RWPE1 (cell line): Measurements from ENCODE around the gene LIMA1.

Source experiments
- CTCF ChIA-PET: fragments of 350-600 bp; sonication (Branson Sonifier 250); formaldehyde crosslinking; extraction: SDS; loops from one replicate; lab custom pipeline; 2021; lab: Yijun Ruan, JAX
- POLR2A ChIA-PET: fragments of 400-600 bp; formaldehyde crosslinking; extraction: SDS; loops from one replicate; lab custom pipeline; 2020; ENCODE audit warnings: antibody characterized with exemption; ENCODE audit not compliant: low non-redundant PET; lab: Yijun Ruan, JAX
- DNase-seq: peaks from one replicate; pipeline ENCODE4 v3.0.0; 2012; ENCODE audit warnings: low spot score
- H3K27ac ChIP-seq: fragments of 450-650 bp; 2 replicates; pipeline ENCODE4 v1.5.1; 2017
- CTCF ChIP-seq: fragments of 450-650 bp; conservative IDR thresholded peaks from 2 replicates; pipeline ENCODE4 v1.5.1; 2017; ENCODE audit warnings: low read depth, mild to moderate bottlenecking

Gene LIMA1

GRCh38 chr12:50185301-50185895, 97.9 kb downstream of the LIMA1 start:
- no peak for DNase-seq
- ChIA-PET CTCF (interaction anchor here (0.6 kb wide), 2 partner anchors 101 to 212 kb away, joined by 3 to 4 read pairs; no protein-coding TSS in a partner anchor), POLR2A (no interaction called here)
- peak overlapping the region; percentile 76 for H3K27ac ChIP-seq
- no peak for TF ChIP-seq CTCF

GRCh38 chr12:50184261-50184660, 99.1 kb downstream of the LIMA1 start:
- no peak for TF ChIP-seq CTCF
- ChIA-PET POLR2A (no interaction called here), CTCF (interaction anchor here (0.5 kb wide), 1 partner anchor 109 kb away, joined by 5 read pairs; no protein-coding TSS in a partner anchor)
- DNase-seq = no peak
- peak overlapping the region; percentile 76 for H3K27ac ChIP-seq

- no peak for TF ChIP-seq CTCF
- H3K27ac ChIP-seq = peak overlapping the region; percentile 48
- DNase-seq = no peak
- CTCF ChIA-PET = interaction anchor here (0.7 to 1.2 kb wide), 3 partner anchors 39 to 132 kb away, joined by 3 to 4 read pairs (median 3); no protein-coding TSS in a partner anchor
- POLR2A ChIA-PET = no interaction called here
These were observed 100.9 kb downstream of the LIMA1 start for GRCh38 chr12:50182461-50182860.

- no peak overlapping the region for H3K27ac ChIP-seq
- TF ChIP-seq CTCF = no peak
- ChIA-PET CTCF (interaction anchor here (1.0 to 1.6 kb wide), 3 partner anchors 40 to 133 kb away, joined by 3 to 4 read pairs (median 3); no protein-coding TSS in a partner anchor), POLR2A (no interaction called here)
- DNase-seq = no peak
These were observed 101.6 kb downstream of the LIMA1 start for GRCh38 chr12:50181691-50182090.

GRCh38 chr12:50175716-50176026, 107.6 kb downstream of the LIMA1 start:
- CTCF ChIA-PET = interaction anchor here (0.6 to 1.2 kb wide), 15 partner anchors 12 to 1109 kb away, joined by 3 to 13 read pairs (median 4); partner anchors contain the start of gene COX14

More at GRCh38 chr12:50175716-50176026, 107.6 kb downstream of the LIMA1 start:
- POLR2A ChIA-PET = no interaction called here
- peak; percentile 21; the same call in 1 of the 2 replicates for TF ChIP-seq CTCF
- no peak overlapping the region for H3K27ac ChIP-seq
- DNase-seq = no peak
